Panc1 (cell line): ENCODE results near the gene LRRC8E. TPM values are rescaled to one million over a fixed set of nuclear protein-coding genes. Genes with fewer than 3 reads are reported as not detected.

Experiments
- ATAC-seq: fragments of 200-7000 bp; cut with Tn5 transposase; 2 replicates; pipeline ENCODE4 v1.9.1; 2020; ENCODE audit warnings: mild to moderate bottlenecking, moderate library complexity
- BruUV-seq: library from RNA; stranded (reverse); fragments of 400-500 nt; replicated peaks from 2 replicates; lab custom pipeline; 2021; lab: Mats Ljungman, UMichigan
- CTCF ChIA-PET: fragments of 300-600 bp; sonication (Branson Sonifier 250); formaldehyde crosslinking; loops from one replicate; lab custom pipeline; 2022; ENCODE audit warnings: antibody characterized with exemption; lab: Charles Lee
- POLR2A ChIA-PET: fragments of 300-600 bp; sonication (Branson Sonifier 250); formaldehyde crosslinking; loops from one replicate; lab custom pipeline; 2022; ENCODE audit warnings: antibody characterized with exemption; lab: Charles Lee
- DNase-seq: peaks from one replicate; pipeline ENCODE4 v3.0.0-alpha.2; 2010; ENCODE audit warnings: low read depth, low spot score
- H3K27ac ChIP-seq: 2 replicates; pipeline ENCODE4 v1.5.1; 2011; ENCODE audit warnings: mild to moderate bottlenecking, low read length, inconsistent platforms
- H3K27me3 ChIP-seq: fragments of 200-500 bp; sonication (Bioruptor generic); 2 replicates; pipeline ENCODE4 v1.6.0; 2014; ENCODE audit warnings: low read length, inconsistent platforms; ENCODE audit not compliant: control insufficient read depth, insufficient read depth
- H3K36me3 ChIP-seq: fragments of 200-500 bp; sonication (Bioruptor generic); 2 replicates; pipeline ENCODE4 v1.5.1; 2014; ENCODE audit warnings: inconsistent platforms, mild to moderate bottlenecking, low read length, moderate library complexity; ENCODE audit not compliant: control insufficient read depth, insufficient read depth
- H3K4me1 ChIP-seq: 2 replicates; pipeline ENCODE4 v1.5.1; 2011; ENCODE audit warnings: inconsistent platforms, mild to moderate bottlenecking, low read length, moderate library complexity; ENCODE audit not compliant: control insufficient read depth, insufficient read depth
- H3K4me3 ChIP-seq, 2 experiments: 2 replicates each; pipeline ENCODE4 v1.5.1; 2011 to 2012; ENCODE audit warnings: low read depth in 2 of 2, low read length in 2 of 2, mild to moderate bottlenecking in 2 of 2, inconsistent platforms in 1 of 2, moderate library complexity in 1 of 2
- H3K9me3 ChIP-seq: fragments of 200-500 bp; sonication (Bioruptor generic); 2 replicates; pipeline ENCODE4 v1.5.1; 2014; ENCODE audit warnings: low read depth, mild to moderate bottlenecking, inconsistent platforms, low read length, moderate library complexity; ENCODE audit not compliant: control insufficient read depth, insufficient read depth
- CTCF ChIP-seq: fragments of 450-650 bp; IDR thresholded peaks from 2 replicates; pipeline ENCODE4 v1.5.1; 2017; ENCODE audit warnings: mild to moderate bottlenecking
- POLR2AphosphoS5 ChIP-seq: IDR thresholded peaks from 2 replicates; pipeline ENCODE4 v1.6.1; 2012; ENCODE audit warnings: mild to moderate bottlenecking, low read depth, low read length, moderate library complexity
- REST ChIP-seq, 2 experiments: IDR thresholded peaks; 2 replicates each; pipeline ENCODE4 v1.6.1; 2011 to 2012; ENCODE audit warnings: low read depth in 2 of 2, control low read depth in 1 of 2, low read length in 1 of 2, mild to moderate bottlenecking in 1 of 2, moderate library complexity in 1 of 2; ENCODE audit not compliant: insufficient read depth in 1 of 2
- SIN3A ChIP-seq: IDR thresholded peaks from 2 replicates; pipeline ENCODE4 v1.6.1; 2012; ENCODE audit warnings: low read depth, mild to moderate bottlenecking, low read length, moderate library complexity, borderline replicate concordance; ENCODE audit not compliant: insufficient read depth
- TCF7L2 ChIP-seq: IDR thresholded peaks from 2 replicates; pipeline ENCODE4 v1.6.1; 2011; ENCODE audit warnings: mild to moderate bottlenecking, low read depth, low read length, inconsistent platforms
- in situ Hi-C: cut with HindIII; loops from 2 replicates; pipeline ENCODE4 v1.10.0; 2016; ENCODE audit warnings: low sequenced_read_pairs, low pct_unique_long_range_greater_than_20kb
- intact Hi-C: fragments of 100-400 bp; cut with micrococcal nuclease; formaldehyde crosslinking; loops from one replicate; pipeline ENCODE4 v1.10.0; 2022; ENCODE audit not compliant: unreplicated experiment
- total RNA-seq: library from RNA; stranded (reverse); gene quantifications from one replicate; pipeline ENCODE4 v1.2.1, GENCODE V29; 2021; ENCODE audit not compliant: unreplicated experiment

LRRC8E gene
- total RNA-seq, 1 experiment from 2014 or later, result 5.0 TPM

GRCh38 chr19:7847664-7848063 lies 40.6 kb upstream of the LRRC8E start:
- DNase-seq (no peak), ATAC-seq (no peak)
- POLR2A ChIA-PET, result no interaction called here
- no peak overlapping the region for H3K4me3 ChIP-seq
- no peak for TF ChIP-seq SIN3A
- TF ChIP-seq TCF7L2, result no peak
- TF ChIP-seq REST (IDR thresholded peaks at IDR 0.05; ENCODE audit: insufficient read depth in 1 of 2, low read depth in 2 of 2, low read length in 1 of 2), result no peak
- TF ChIP-seq CTCF, result no peak
- TF ChIP-seq POLR2AphosphoS5, result no peak
- H3K4me1 ChIP-seq, result no peaks in the 10 kb centered on the region
- no peaks in the 10 kb centered on the region for H3K9me3 ChIP-seq
- CTCF ChIA-PET, result no interaction called here
- intact Hi-C loops, result no loop called here
- no peaks in the 10 kb centered on the region for H3K27me3 ChIP-seq
- in situ Hi-C loops, result no loop called here
- no peak overlapping the region for H3K27ac ChIP-seq
- no peaks in the 10 kb centered on the region for H3K36me3 ChIP-seq
- BruUV-seq, result no TSS peak

GRCh38 chr19:7848779-7849457 lies 39.4 kb upstream of the LRRC8E start:
- Histone ChIP-seq H3K36me3 (no peaks in the 10 kb centered on the region), H3K27ac (no peak overlapping the region), H3K9me3 (no peaks in the 10 kb centered on the region), H3K4me3 (no peak overlapping the region), H3K4me1 (no peaks in the 10 kb centered on the region; the same call in 1 of the 2 replicates), H3K27me3 (no peaks in the 10 kb centered on the region)
- TF ChIP-seq TCF7L2, result no peak
- no peak for TF ChIP-seq POLR2AphosphoS5
- no peak for TF ChIP-seq REST (IDR thresholded peaks at IDR 0.05; ENCODE audit: insufficient read depth in 1 of 2, low read depth in 2 of 2, low read length in 1 of 2)
- no peak for TF ChIP-seq SIN3A
- ChIA-PET POLR2A (no interaction called here), CTCF (interaction anchor here (0.7 kb wide), 1 partner anchor 265 kb away, joined by 3 read pairs; no protein-coding TSS in a partner anchor)
- no peak for DNase-seq
- intact Hi-C loops, result no loop called here
- BruUV-seq, result no TSS peak
- ATAC-seq, result no peak
- in situ Hi-C loops, result no loop called here
